GM19193 (cell line): ENCODE results near the gene MED13L.

ENCODE experiments used
- POLR2A ChIP-seq: IDR thresholded peaks from 4 replicates; pipeline ENCODE4 v1.6.1; 2011; ENCODE audit not compliant: insufficient read depth, insufficient read length; ENCODE audit errors: extremely low read depth

MED13L gene

GRCh38 chr12:115946867-115947695 lies 330.4 kb downstream of the MED13L start:
- no peak for TF ChIP-seq POLR2A

DNA sequence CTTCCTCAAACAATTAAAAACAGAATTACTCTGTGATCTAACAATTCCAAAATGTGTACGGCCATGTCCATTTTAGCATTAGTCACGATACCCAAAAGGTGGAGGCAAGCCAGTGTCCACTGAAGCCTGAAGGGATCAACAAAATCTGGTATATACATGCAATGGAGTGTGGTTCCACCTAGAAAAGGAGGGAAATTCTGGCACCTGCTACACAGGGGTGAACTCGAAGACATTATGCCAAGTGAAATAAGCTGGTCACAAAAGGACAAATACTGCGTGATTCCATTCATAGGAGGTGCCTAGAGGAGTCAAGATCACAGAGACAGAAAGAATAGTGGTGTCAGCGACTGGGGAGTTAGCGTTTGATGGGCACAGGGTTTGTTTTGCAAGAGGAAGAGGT lies 331.4 kb downstream of the MED13L start:
- TF ChIP-seq POLR2A = no peak

GRCh38 chr12:115945491-115945885 lies 332.0 kb downstream of the MED13L start:
- TF ChIP-seq POLR2A = no peak

DNA sequence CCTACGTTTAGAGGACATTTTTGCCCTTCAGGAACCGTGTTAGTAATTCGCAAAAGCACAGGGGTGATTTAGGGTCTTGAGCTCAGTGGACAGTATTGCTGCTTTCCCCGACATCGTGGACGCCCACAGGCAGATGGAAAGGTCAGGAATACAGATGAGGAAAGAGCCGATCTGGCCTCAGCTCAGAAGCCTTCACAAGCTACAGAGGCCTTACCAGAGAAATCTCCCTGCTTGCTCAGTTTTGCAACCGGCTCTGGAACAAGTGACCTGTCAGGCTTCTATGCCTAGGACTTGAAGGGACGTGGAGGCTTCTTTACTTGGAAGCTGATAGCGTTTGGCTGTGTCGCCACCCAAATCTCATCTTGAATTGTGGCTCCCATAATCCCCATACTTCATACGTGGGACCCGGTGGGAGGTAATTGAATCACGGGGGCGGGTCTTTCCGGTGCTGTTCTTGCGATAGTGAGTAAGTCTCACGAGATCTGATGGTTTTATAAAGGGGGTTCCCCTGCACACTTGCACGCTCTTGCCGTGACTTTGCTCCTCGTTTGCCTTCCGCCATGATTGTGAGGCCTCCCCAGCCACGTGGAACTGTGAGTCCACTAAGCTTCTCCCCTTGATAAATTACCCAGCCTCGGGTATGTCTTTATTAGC lies 332.5 kb downstream of the MED13L start:
- TF ChIP-seq POLR2A = no peak

DNA sequence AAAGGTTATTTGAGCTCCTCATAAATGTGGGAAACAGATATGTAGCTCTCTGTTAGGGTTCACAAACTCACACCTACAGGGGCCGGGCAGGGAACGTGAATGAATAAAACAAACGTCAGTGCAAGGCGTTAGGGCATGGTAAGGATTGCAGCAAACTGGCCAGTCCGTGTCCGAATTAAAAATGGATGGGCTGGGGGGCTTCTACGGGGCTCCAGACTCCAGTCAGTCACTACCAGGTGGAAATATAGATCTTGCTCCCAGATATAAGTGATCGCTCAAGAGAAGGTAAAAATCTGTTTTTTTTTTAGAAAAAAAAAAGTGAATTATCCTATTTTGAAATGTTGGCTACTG lies 333.1 kb downstream of the MED13L start:
- TF ChIP-seq POLR2A = no peak

- no peak for TF ChIP-seq POLR2A
Observed at GRCh38 chr12:115943630-115944391, 333.7 kb downstream of the MED13L start.

DNA sequence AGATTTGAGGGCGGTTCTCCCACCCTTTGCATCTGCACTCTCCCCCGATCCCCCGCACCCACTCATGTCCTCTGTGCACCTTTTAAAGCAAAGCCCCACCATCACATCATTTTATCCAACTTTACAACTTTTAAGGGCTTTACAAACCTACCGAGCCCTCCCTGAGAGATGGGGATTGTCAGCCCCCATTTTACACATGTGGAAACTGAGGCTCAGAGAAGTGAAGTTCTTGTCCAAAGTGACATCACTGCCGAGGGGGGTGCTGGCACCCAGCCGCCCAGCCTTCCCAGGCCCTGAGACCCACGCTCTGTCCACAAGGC lies 334.2 kb downstream of the MED13L start:
- no peak for TF ChIP-seq POLR2A

- no peak for TF ChIP-seq POLR2A
Observed at GRCh38 chr12:115942346-115942745, 335.1 kb downstream of the MED13L start.

DNA sequence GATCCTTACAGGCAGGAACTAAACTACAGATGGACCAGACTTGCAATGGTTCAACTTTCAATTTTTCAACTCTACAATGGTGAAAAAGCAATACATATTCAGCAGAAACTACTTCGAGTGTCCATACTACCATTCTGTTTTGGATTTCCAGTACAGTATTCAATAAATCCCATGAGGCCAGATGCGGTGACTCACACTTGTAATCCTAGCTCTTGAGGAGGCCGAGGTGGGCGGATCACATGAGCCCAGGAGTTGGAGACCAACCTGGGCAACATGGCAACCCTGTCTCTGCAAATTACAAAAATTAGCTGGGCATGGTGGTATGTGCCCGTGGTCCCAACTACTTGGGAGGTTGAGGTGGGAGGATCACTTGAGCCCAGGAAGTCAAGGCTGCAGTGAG lies 336.1 kb downstream of the MED13L start:
- no peak for TF ChIP-seq POLR2A

GRCh38 chr12:115938794-115939377 lies 338.6 kb downstream of the MED13L start:
- TF ChIP-seq POLR2A = no peak

GRCh38 chr12:115936997-115937916 lies 340.2 kb downstream of the MED13L start:
- TF ChIP-seq POLR2A = no peak

DNA sequence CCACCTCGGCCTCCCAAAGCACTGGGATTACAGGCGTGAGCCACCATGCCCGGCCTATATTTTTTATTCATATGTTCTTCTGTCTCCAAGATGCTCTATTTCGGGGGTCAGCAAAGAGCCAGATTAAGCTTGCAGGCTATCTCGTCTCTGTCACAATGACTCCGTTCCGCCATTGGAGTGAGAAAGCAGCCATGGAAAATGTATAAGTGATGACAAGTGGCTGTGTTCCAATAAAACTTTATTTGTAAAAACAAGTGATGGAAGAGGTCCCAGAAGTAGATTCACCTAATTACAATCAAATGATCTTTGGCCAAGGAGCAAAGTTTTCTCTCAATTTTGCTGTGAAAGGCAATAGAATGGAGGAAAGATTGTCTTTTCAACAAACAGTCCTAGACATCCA lies 342.6 kb downstream of the MED13L start:
- TF ChIP-seq POLR2A = no peak

GRCh38 chr12:115934046-115934445 lies 343.4 kb downstream of the MED13L start:
- no peak for TF ChIP-seq POLR2A

DNA sequence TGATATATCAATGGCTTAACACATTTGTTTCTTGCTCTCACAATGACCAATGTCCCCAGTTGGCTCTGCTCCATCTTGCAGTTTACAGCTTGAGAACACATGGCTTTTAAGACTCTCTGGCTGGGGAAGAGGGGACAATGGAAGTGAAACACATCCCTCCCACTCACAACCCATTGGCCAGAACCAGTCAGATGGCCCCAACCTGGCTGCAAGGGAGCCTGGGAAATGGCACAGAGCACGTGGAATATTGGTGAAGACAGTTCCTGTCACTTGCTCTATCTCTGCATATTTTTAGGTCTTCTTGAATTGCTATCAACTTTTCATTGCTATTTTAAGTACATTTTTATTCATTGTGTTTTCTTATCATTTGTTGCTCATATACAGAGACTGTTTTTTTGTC lies 345.4 kb downstream of the MED13L start:
- TF ChIP-seq POLR2A = no peak

GRCh38 chr12:115930336-115930735 lies 347.2 kb downstream of the MED13L start:
- no peak for TF ChIP-seq POLR2A

- TF ChIP-seq POLR2A = no peak
Observed at GRCh38 chr12:115926037-115926670, 351.3 kb downstream of the MED13L start.
